Central memory CD8-positive, alpha-beta T cell (primary cell): ENCODE data around the gene PTGER3.

ENCODE experiments used
- ATAC-seq: fragments of 150-1000 bp; cut with Tn5 transposase; replicated peaks from 2 replicates; pipeline ENCODE4 v1.10.0; 2022; ENCODE audit warnings: mild to moderate bottlenecking, moderate FRiP score, moderate number of reproducible peaks; ENCODE audit not compliant: poor library complexity, severe bottlenecking; ENCODE audit errors: extremely low read depth
- DNase-seq, 2 donors: peaks; one replicate each; pipeline ENCODE4 v3.0.0; 2021; ENCODE audit warnings: low spot score in 2 of 2
- H3K27ac Mint-ChIP-seq: one replicate; pipeline ENCODE4 v1.8.0; 2022; ENCODE audit warnings: low read depth, mild to moderate bottlenecking, moderate library complexity, mixed read lengths
- H3K27me3 Mint-ChIP-seq: one replicate; pipeline ENCODE4 v1.8.0; 2022; ENCODE audit warnings: mixed read lengths
- H3K36me3 Mint-ChIP-seq: one replicate; pipeline ENCODE4 v1.8.0; 2022; ENCODE audit warnings: mild to moderate bottlenecking, moderate library complexity, mixed read lengths; ENCODE audit not compliant: insufficient read depth
- H3K4me1 Mint-ChIP-seq: one replicate; pipeline ENCODE4 v1.8.0; 2022; ENCODE audit warnings: mixed read lengths
- H3K4me3 Mint-ChIP-seq: one replicate; pipeline ENCODE4 v1.8.0; 2022; ENCODE audit warnings: mild to moderate bottlenecking, moderate library complexity, mixed read lengths
- H3K9me3 Mint-ChIP-seq: one replicate; pipeline ENCODE4 v1.8.0; 2022; ENCODE audit warnings: mixed read lengths

PTGER3 gene

GRCh38 chr1:71080230-71080738, 32.7 kb upstream of the PTGER3 start:
- H3K36me3 Mint-ChIP-seq, result peaks cover 35% of the 10 kb centered on the region
- H3K27ac Mint-ChIP-seq, result peak overlapping the region; percentile 98
- DNase-seq, result no peak
- H3K9me3 Mint-ChIP-seq, result peaks cover 5% of the 10 kb centered on the region
- ATAC-seq, result no peak
- H3K4me3 Mint-ChIP-seq, result peak overlapping the region; percentile 93
- H3K4me1 Mint-ChIP-seq, result peaks cover 38% of the 10 kb centered on the region
- peaks cover 26% of the 10 kb centered on the region for H3K27me3 Mint-ChIP-seq

- no peak for DNase-seq
- Mint-ChIP-seq H3K27ac (peak overlapping the region; percentile 47), H3K4me3 (no peak overlapping the region), H3K27me3 (no peaks in the 10 kb centered on the region), H3K4me1 (peaks cover 32% of the 10 kb centered on the region), H3K9me3 (no peaks in the 10 kb centered on the region), H3K36me3 (peaks cover 69% of the 10 kb centered on the region)
- ATAC-seq, result no peak
These were observed 27.1 kb upstream of the PTGER3 start for GRCh38 chr1:71074681-71075080.

- H3K27ac Mint-ChIP-seq, result peak overlapping the region; percentile 35
- no peak for ATAC-seq
- no peaks in the 10 kb centered on the region for H3K9me3 Mint-ChIP-seq
- peaks cover 78% of the 10 kb centered on the region for H3K36me3 Mint-ChIP-seq
- H3K4me3 Mint-ChIP-seq, result no peak overlapping the region
- DNase-seq, result no peak
- no peaks in the 10 kb centered on the region for H3K27me3 Mint-ChIP-seq
- peaks cover 31% of the 10 kb centered on the region for H3K4me1 Mint-ChIP-seq
These were observed 24.7 kb upstream of the PTGER3 start for GRCh38 chr1:71072273-71072672.

GRCh38 chr1:71071720-71072119, 24.1 kb upstream of the PTGER3 start:
- Mint-ChIP-seq H3K27ac (peak overlapping the region; percentile 56), H3K27me3 (no peaks in the 10 kb centered on the region), H3K4me3 (no peak overlapping the region), H3K36me3 (peaks cover 76% of the 10 kb centered on the region), H3K4me1 (peaks cover 31% of the 10 kb centered on the region), H3K9me3 (no peaks in the 10 kb centered on the region)
- ATAC-seq, result no peak
- DNase-seq, result no peak

- no peak overlapping the region for H3K4me3 Mint-ChIP-seq
- no peaks in the 10 kb centered on the region for H3K9me3 Mint-ChIP-seq
- no peaks in the 10 kb centered on the region for H3K27me3 Mint-ChIP-seq
- peaks cover 18% of the 10 kb centered on the region for H3K4me1 Mint-ChIP-seq
- peaks cover 83% of the 10 kb centered on the region for H3K36me3 Mint-ChIP-seq
- DNase-seq (no peak), ATAC-seq (no peak)
- peak overlapping the region; percentile 69 for H3K27ac Mint-ChIP-seq
These were observed 21.0 kb upstream of the PTGER3 start for GRCh38 chr1:71068325-71069240.

GRCh38 chr1:71054791-71055190, 7.2 kb upstream of the PTGER3 start:
- H3K36me3 Mint-ChIP-seq, result peaks cover 16% of the 10 kb centered on the region
- peak overlapping the region; percentile 25 for H3K27ac Mint-ChIP-seq
- no peak overlapping the region for H3K4me3 Mint-ChIP-seq
- no peaks in the 10 kb centered on the region for H3K27me3 Mint-ChIP-seq
- H3K9me3 Mint-ChIP-seq, result no peaks in the 10 kb centered on the region
- ATAC-seq, result no peak
- DNase-seq, result no peak
- H3K4me1 Mint-ChIP-seq, result peaks cover 5% of the 10 kb centered on the region

GRCh38 chr1:71054281-71054731, 6.7 kb upstream of the PTGER3 start:
- peaks cover 5% of the 10 kb centered on the region for H3K4me1 Mint-ChIP-seq
- DNase-seq, result no peak
- H3K27me3 Mint-ChIP-seq, result no peaks in the 10 kb centered on the region
- no peak overlapping the region for H3K27ac Mint-ChIP-seq
- peaks cover 14% of the 10 kb centered on the region for H3K36me3 Mint-ChIP-seq
- no peak overlapping the region for H3K4me3 Mint-ChIP-seq
- no peaks in the 10 kb centered on the region for H3K9me3 Mint-ChIP-seq
- ATAC-seq, result no peak

GRCh38 chr1:71053758-71054157, 6.1 kb upstream of the PTGER3 start:
- Mint-ChIP-seq H3K4me1 (peaks cover 5% of the 10 kb centered on the region), H3K36me3 (peaks cover 10% of the 10 kb centered on the region), H3K27ac (no peak overlapping the region), H3K4me3 (no peak overlapping the region), H3K9me3 (no peaks in the 10 kb centered on the region), H3K27me3 (peaks cover 3% of the 10 kb centered on the region)
- no peak for DNase-seq
- ATAC-seq, result no peak

- peaks cover 6% of the 10 kb centered on the region for H3K4me1 Mint-ChIP-seq
- DNase-seq (no peak), ATAC-seq (no peak)
- H3K27ac Mint-ChIP-seq, result no peak overlapping the region
- H3K4me3 Mint-ChIP-seq, result no peak overlapping the region
- H3K27me3 Mint-ChIP-seq, result peaks cover 9% of the 10 kb centered on the region
- peaks cover 7% of the 10 kb centered on the region for H3K36me3 Mint-ChIP-seq
- no peaks in the 10 kb centered on the region for H3K9me3 Mint-ChIP-seq
These were observed 5.5 kb upstream of the PTGER3 start for GRCh38 chr1:71053146-71053545.

GRCh38 chr1:71049951-71050598, 2.5 kb upstream of the PTGER3 start:
- ATAC-seq (peak; percentile 37), DNase-seq (no peak)
- no peak overlapping the region for H3K4me3 Mint-ChIP-seq
- peaks cover 16% of the 10 kb centered on the region for H3K4me1 Mint-ChIP-seq
- no peak overlapping the region for H3K27ac Mint-ChIP-seq
- H3K9me3 Mint-ChIP-seq, result no peaks in the 10 kb centered on the region
- H3K27me3 Mint-ChIP-seq, result peaks cover 40% of the 10 kb centered on the region
- no peaks in the 10 kb centered on the region for H3K36me3 Mint-ChIP-seq

- H3K4me1 Mint-ChIP-seq, result peaks cover 16% of the 10 kb centered on the region
- no peaks in the 10 kb centered on the region for H3K36me3 Mint-ChIP-seq
- no peak overlapping the region for H3K27ac Mint-ChIP-seq
- no peaks in the 10 kb centered on the region for H3K9me3 Mint-ChIP-seq
- peaks cover 47% of the 10 kb centered on the region for H3K27me3 Mint-ChIP-seq
- DNase-seq (no peak), ATAC-seq (peak; percentile 27)
- H3K4me3 Mint-ChIP-seq, result peak overlapping the region; percentile 77
These were observed 553 bp downstream of the PTGER3 start for GRCh38 chr1:71046891-71047634.

GRCh38 chr1:71045463-71046028, 2.1 kb downstream of the PTGER3 start:
- H3K36me3 Mint-ChIP-seq, result no peaks in the 10 kb centered on the region
- H3K27me3 Mint-ChIP-seq, result peaks cover 61% of the 10 kb centered on the region
- H3K4me3 Mint-ChIP-seq, result no peak overlapping the region
- no peak overlapping the region for H3K27ac Mint-ChIP-seq
- DNase-seq, result no peak
- peaks cover 16% of the 10 kb centered on the region for H3K4me1 Mint-ChIP-seq
- no peak for ATAC-seq
- H3K9me3 Mint-ChIP-seq, result no peaks in the 10 kb centered on the region
